ENCODE data around the gene MIF.

Gene MIF

GRCh38 chr22:23868580-23868979 lies 25.6 kb upstream of the MIF start:
- Histone ChIP-seq H3K79me2 (ENCODE audit: low read length) (no peaks in the 10 kb centered on the region), H3K9ac (ENCODE audit: low read length) (no peak overlapping the region), H3K4me1 (ENCODE audit: low read length) (no peaks in the 10 kb centered on the region), H3K9me3 (ENCODE audit: insufficient read depth, low read length) (no peaks in the 10 kb centered on the region), H3K4me2 (ENCODE audit: low read length) (no peak overlapping the region), H3K36me3 (replicated peaks; ENCODE audit: low read depth, low read length) (no peaks in the 10 kb centered on the region), H3K27ac (ENCODE audit: low read length) (no peak overlapping the region), H2AFZ (ENCODE audit: low read depth, low read length) (no peak overlapping the region), H4K20me1 (ENCODE audit: insufficient read depth, low read length) (no peaks in the 10 kb centered on the region), H3K27me3 (ENCODE audit: low read depth, low read length) (no peaks in the 10 kb centered on the region), H3K4me3 (ENCODE audit: low read length) (no peak overlapping the region)
- TF ChIP-seq CTCF (IDR thresholded peaks at IDR 0.05; ENCODE audit: low read depth, low read length) = no peak

- Histone ChIP-seq H3K4me1 (ENCODE audit: low read length) (no peaks in the 10 kb centered on the region), H4K20me1 (ENCODE audit: insufficient read depth, low read length) (no peaks in the 10 kb centered on the region)
Measured at GRCh38 chr22:23874871-23875270, 19.3 kb upstream of the MIF start.

GRCh38 chr22:23875801-23876200 lies 18.4 kb upstream of the MIF start:
- H3K4me2 ChIP-seq (ENCODE audit: low read length) = no peak overlapping the region
- no peaks in the 10 kb centered on the region for H4K20me1 ChIP-seq (ENCODE audit: insufficient read depth, low read length)
- no peaks in the 10 kb centered on the region for H3K27me3 ChIP-seq (ENCODE audit: low read depth, low read length)
- no peaks in the 10 kb centered on the region for H3K4me1 ChIP-seq (ENCODE audit: low read length)
- H2AFZ ChIP-seq (ENCODE audit: low read depth, low read length) = no peak overlapping the region
- H3K9me3 ChIP-seq (ENCODE audit: insufficient read depth, low read length) = no peaks in the 10 kb centered on the region
- no peak overlapping the region for H3K27ac ChIP-seq (ENCODE audit: low read length)
- H3K4me3 ChIP-seq (ENCODE audit: low read length) = no peak overlapping the region
- H3K9ac ChIP-seq (ENCODE audit: low read length) = no peak overlapping the region
- no peaks in the 10 kb centered on the region for H3K79me2 ChIP-seq (ENCODE audit: low read length)
- peaks cover 3% of the 10 kb centered on the region for H3K36me3 ChIP-seq (replicated peaks; ENCODE audit: low read depth, low read length)
- TF ChIP-seq CTCF (IDR thresholded peaks at IDR 0.05; ENCODE audit: low read depth, low read length) (no peak), EZH2phosphoT487 (IDR thresholded peaks at IDR 0.05; ENCODE audit: low read depth) (no peak)

More at GRCh38 chr22:23874871-23875270, 19.3 kb upstream of the MIF start:
- TF ChIP-seq CTCF (IDR thresholded peaks at IDR 0.05; ENCODE audit: low read depth, low read length) = no peak
- no peak for TF ChIP-seq EZH2phosphoT487 (IDR thresholded peaks at IDR 0.05; ENCODE audit: low read depth)
- no peaks in the 10 kb centered on the region for H3K79me2 ChIP-seq (ENCODE audit: low read length)
- H3K9ac ChIP-seq (ENCODE audit: low read length) = no peak overlapping the region
- no peak overlapping the region for H3K27ac ChIP-seq (ENCODE audit: low read length)
- no peak overlapping the region for H2AFZ ChIP-seq (ENCODE audit: low read depth, low read length)
- no peak overlapping the region for H3K4me2 ChIP-seq (ENCODE audit: low read length)
- no peaks in the 10 kb centered on the region for H3K27me3 ChIP-seq (ENCODE audit: low read depth, low read length)
- no peak overlapping the region for H3K4me3 ChIP-seq (ENCODE audit: low read length)
- no peaks in the 10 kb centered on the region for H3K9me3 ChIP-seq (ENCODE audit: insufficient read depth, low read length)
- peaks cover 3% of the 10 kb centered on the region for H3K36me3 ChIP-seq (replicated peaks; ENCODE audit: low read depth, low read length)

GRCh38 chr22:23877566-23877965 lies 16.6 kb upstream of the MIF start:
- no peak overlapping the region for H3K27ac ChIP-seq (ENCODE audit: low read length)
- TF ChIP-seq EZH2phosphoT487 (IDR thresholded peaks at IDR 0.05; ENCODE audit: low read depth) (no peak), CTCF (IDR thresholded peaks at IDR 0.05; ENCODE audit: low read depth, low read length) (no peak)
- peaks cover 3% of the 10 kb centered on the region for H3K36me3 ChIP-seq (replicated peaks; ENCODE audit: low read depth, low read length)
- H3K4me1 ChIP-seq (ENCODE audit: low read length) = no peaks in the 10 kb centered on the region
- no peak overlapping the region for H3K9ac ChIP-seq (ENCODE audit: low read length)
- no peaks in the 10 kb centered on the region for H3K79me2 ChIP-seq (ENCODE audit: low read length)
- H3K9me3 ChIP-seq (ENCODE audit: insufficient read depth, low read length) = no peaks in the 10 kb centered on the region
- no peak overlapping the region for H3K4me3 ChIP-seq (ENCODE audit: low read length)
- no peaks in the 10 kb centered on the region for H4K20me1 ChIP-seq (ENCODE audit: insufficient read depth, low read length)
- H3K4me2 ChIP-seq (ENCODE audit: low read length) = no peak overlapping the region
- H3K27me3 ChIP-seq (ENCODE audit: low read depth, low read length) = no peaks in the 10 kb centered on the region
- H2AFZ ChIP-seq (ENCODE audit: low read depth, low read length) = no peak overlapping the region

Measured in OCI-LY3 (cell line).